HG02943 (cell line): Measurements from ENCODE around the gene LONRF2.
"Not testable (repeated sequence)": the region's sequence is repeated elsewhere in the genome, so short reads cannot be mapped to it uniquely, and the experiment has no call there.

Source experiments
- ATAC-seq: cut with Tn5 transposase; IDR thresholded peaks from one replicate; pipeline ENCODE4 v1.9.1; 2021; ENCODE audit warnings: mild to moderate bottlenecking, low read depth, moderate library complexity; ENCODE audit not compliant: unreplicated experiment

The LONRF2 gene

GRCh38 chr2:100321866-100322820 lies at the start of gene LONRF2:
Gene LONRF2, minus strand, starts transcription at chr2:100322501. Its CDS starts 408 bp downstream, at chr2:100322093.
- ATAC-seq: no peak

- no peak for ATAC-seq
These were observed 44.9 kb upstream of the LONRF2 start for GRCh38 chr2:100367163-100367562.

- no peak for ATAC-seq
These were observed 43.1 kb upstream of the LONRF2 start for GRCh38 chr2:100365434-100365833.

- not testable (repeated sequence) for ATAC-seq
These were observed 40.0 kb upstream of the LONRF2 start for GRCh38 chr2:100362269-100362668.

- no peak for ATAC-seq
These were observed 37.3 kb upstream of the LONRF2 start for GRCh38 chr2:100359576-100359975.

- ATAC-seq: no peak
These were observed 36.3 kb upstream of the LONRF2 start for GRCh38 chr2:100358554-100358953.

GRCh38 chr2:100352521-100352920 lies 30.2 kb upstream of the LONRF2 start:
- ATAC-seq: no peak

- no peak for ATAC-seq
These were observed 28.4 kb upstream of the LONRF2 start for GRCh38 chr2:100350661-100351185.

- not testable (repeated sequence) for ATAC-seq
These were observed 22.8 kb upstream of the LONRF2 start for GRCh38 chr2:100345144-100345543.

- ATAC-seq: no peak
These were observed 22.1 kb upstream of the LONRF2 start for GRCh38 chr2:100344433-100344832.

GRCh38 chr2:100342466-100342865 lies 20.2 kb upstream of the LONRF2 start:
- not testable (repeated sequence) for ATAC-seq

GRCh38 chr2:100339823-100340222 lies 17.5 kb upstream of the LONRF2 start:
- no peak for ATAC-seq

GRCh38 chr2:100334929-100335328 lies 12.6 kb upstream of the LONRF2 start:
- ATAC-seq: no peak

- no peak for ATAC-seq
These were observed 5.4 kb upstream of the LONRF2 start for GRCh38 chr2:100327742-100328141.

GRCh38 chr2:100321179-100321865 lies 979 bp downstream of the LONRF2 start:
- no peak for ATAC-seq

GRCh38 chr2:100320547-100321178 lies 1.6 kb downstream of the LONRF2 start:
- ATAC-seq: no peak

GRCh38 chr2:100317634-100318033 lies 4.7 kb downstream of the LONRF2 start:
- ATAC-seq: no peak

GRCh38 chr2:100309973-100310719 lies 12.2 kb downstream of the LONRF2 start:
- ATAC-seq: no peak

- no peak for ATAC-seq
These were observed 13.0 kb downstream of the LONRF2 start for GRCh38 chr2:100309311-100309710.

- ATAC-seq: no peak
These were observed 18.6 kb downstream of the LONRF2 start for GRCh38 chr2:100303744-100304143.
